ENCODE measurements around the gene TMTC2.
"Not testable (repeated sequence)": the region's sequence is repeated elsewhere in the genome, so short reads cannot be mapped to it uniquely, and the experiment has no call there.

TMTC2 gene

GRCh38 chr12:82728710-82729109 lies 42.0 kb downstream of the TMTC2 start:
- DNase-seq = no peak

GRCh38 chr12:82730953-82731459 lies 44.3 kb downstream of the TMTC2 start:
- DNase-seq = no peak

- no peak for DNase-seq
These were observed 53.7 kb downstream of the TMTC2 start for GRCh38 chr12:82740129-82741000.

GRCh38 chr12:82745063-82745674 lies 58.5 kb downstream of the TMTC2 start:
- no peak for DNase-seq

GRCh38 chr12:82745807-82746206 lies 59.1 kb downstream of the TMTC2 start:
- no peak for DNase-seq

- DNase-seq = no peak
These were observed 60.0 kb downstream of the TMTC2 start for GRCh38 chr12:82746668-82747067.

GRCh38 chr12:82749015-82749414 lies 62.3 kb downstream of the TMTC2 start:
- DNase-seq = no peak

- DNase-seq = no peak
These were observed 68.2 kb downstream of the TMTC2 start for GRCh38 chr12:82754856-82755255.

GRCh38 chr12:82756303-82756702 lies 69.6 kb downstream of the TMTC2 start:
- DNase-seq = no peak

GRCh38 chr12:82757059-82757458 lies 70.4 kb downstream of the TMTC2 start:
- no peak for DNase-seq

GRCh38 chr12:82757656-82758055 lies 71.0 kb downstream of the TMTC2 start:
- DNase-seq = no peak

- DNase-seq = no peak
These were observed 72.1 kb downstream of the TMTC2 start for GRCh38 chr12:82758749-82759330.

GRCh38 chr12:82760423-82760822 lies 73.7 kb downstream of the TMTC2 start:
- no peak for DNase-seq

- DNase-seq = not testable (repeated sequence)
These were observed 78.5 kb downstream of the TMTC2 start for GRCh38 chr12:82765206-82765605.

GRCh38 chr12:82765971-82766705 lies 79.4 kb downstream of the TMTC2 start:
- DNase-seq = no peak

GRCh38 chr12:82774666-82775065 lies 88.0 kb downstream of the TMTC2 start:
- DNase-seq = no peak

- no peak for DNase-seq
These were observed 93.8 kb downstream of the TMTC2 start for GRCh38 chr12:82780517-82780916.

- DNase-seq = no peak
These were observed 94.7 kb downstream of the TMTC2 start for GRCh38 chr12:82781309-82781997.

- no peak for DNase-seq
These were observed 96.7 kb downstream of the TMTC2 start for GRCh38 chr12:82783435-82783834.

- DNase-seq = no peak
These were observed 100.3 kb downstream of the TMTC2 start for GRCh38 chr12:82787016-82787415.

- DNase-seq = no peak
These were observed 101.9 kb downstream of the TMTC2 start for GRCh38 chr12:82788594-82788993.

- DNase-seq = no peak
These were observed 103.0 kb downstream of the TMTC2 start for GRCh38 chr12:82789674-82790073.
